Smooth muscle cell (in vitro differentiated cells): ENCODE data around the gene GPC3. TPM values are rescaled to one million over a fixed set of nuclear protein-coding genes. Genes with fewer than 3 reads are reported as not detected.

Experiments
- DNase-seq: peaks from one replicate; lab custom pipeline; 2025; ENCODE audit not compliant: unreplicated experiment; lab: John Stamatoyannopoulos, UW
- H2AFZ ChIP-seq: fragments of 200-600 bp; sonication (generic); 2 replicates; pipeline ENCODE4 v1.6.0; 2016; ENCODE audit warnings: antibody characterized with exemption, low read depth, mild to moderate bottlenecking
- H3F3A ChIP-seq: fragments of 200-600 bp; sonication (generic); 2 replicates; pipeline ENCODE4 v1.6.0; 2017; ENCODE audit warnings: antibody characterized with exemption, low read depth
- H3K27ac ChIP-seq: fragments of 200-600 bp; sonication (generic); 2 replicates; pipeline ENCODE4 v1.5.1; 2016; ENCODE audit warnings: low read depth, mild to moderate bottlenecking
- H3K27me3 ChIP-seq: fragments of 200-600 bp; sonication (generic); 2 replicates; pipeline ENCODE4 v1.6.1; 2016; ENCODE audit warnings: low read depth, mild to moderate bottlenecking
- H3K36me3 ChIP-seq: fragments of 200-600 bp; sonication (generic); 2 replicates; pipeline ENCODE4 v1.5.1; 2016; ENCODE audit warnings: low read depth
- H3K4me1 ChIP-seq: fragments of 200-600 bp; sonication (generic); 2 replicates; pipeline ENCODE4 v1.5.1; 2016; ENCODE audit warnings: low read depth
- H3K4me2 ChIP-seq: fragments of 200-600 bp; sonication (generic); 2 replicates; pipeline ENCODE4 v1.6.0; 2016; ENCODE audit warnings: mild to moderate bottlenecking
- H3K4me3 ChIP-seq: fragments of 200-600 bp; sonication (generic); 2 replicates; pipeline ENCODE4 v1.5.1; 2016; ENCODE audit warnings: mild to moderate bottlenecking
- H3K79me2 ChIP-seq: fragments of 200-600 bp; sonication (generic); 2 replicates; pipeline ENCODE4 v1.6.0; 2016; ENCODE audit warnings: low read depth, mild to moderate bottlenecking
- H3K9ac ChIP-seq: fragments of 200-600 bp; sonication (generic); 2 replicates; pipeline ENCODE4 v1.6.0; 2016; ENCODE audit warnings: low read depth
- H3K9me3 ChIP-seq: fragments of 200-600 bp; sonication (generic); replicated peaks from 2 replicates; pipeline ENCODE4 v1.5.1; 2016; ENCODE audit warnings: low read depth
- H4K20me1 ChIP-seq: fragments of 200-600 bp; sonication (generic); 2 replicates; pipeline ENCODE4 v1.6.0; 2016; ENCODE audit warnings: low read depth
- CTCF ChIP-seq: fragments of 200-600 bp; sonication (generic); IDR thresholded peaks from 2 replicates; pipeline ENCODE4 v1.5.1; 2017; ENCODE audit warnings: borderline replicate concordance, mild to moderate bottlenecking, antibody characterized with exemption; ENCODE audit not compliant: insufficient read depth, poor library complexity, severe bottlenecking
- WGBS: methylation state at CpG from one replicate; pipeline ENCODE4 v1.1.7; 2016; ENCODE audit warnings: low lambda C conversion rate; 5-methylcytosine and 5-hydroxymethylcytosine counted together
- polyA plus RNA-seq: library from polyadenylated mRNA; unstranded; fragments of >200 nt; fragmentation: Nextera tagmentation; extraction: Ambion mirVana; gene quantifications from 2 replicates; pipeline ENCODE4 v1.2.1, GENCODE V29; 2016
- total RNA-seq: library from RNA; depleted of rRNA; stranded (reverse); fragments of >200 nt; gene quantifications from 2 replicates; pipeline ENCODE4 v1.2.3, GENCODE V29; 2014

The GPC3 gene
- total and polyA plus RNA-seq, 2 experiments from 2014 or later, result 120 to 191 TPM

DNA sequence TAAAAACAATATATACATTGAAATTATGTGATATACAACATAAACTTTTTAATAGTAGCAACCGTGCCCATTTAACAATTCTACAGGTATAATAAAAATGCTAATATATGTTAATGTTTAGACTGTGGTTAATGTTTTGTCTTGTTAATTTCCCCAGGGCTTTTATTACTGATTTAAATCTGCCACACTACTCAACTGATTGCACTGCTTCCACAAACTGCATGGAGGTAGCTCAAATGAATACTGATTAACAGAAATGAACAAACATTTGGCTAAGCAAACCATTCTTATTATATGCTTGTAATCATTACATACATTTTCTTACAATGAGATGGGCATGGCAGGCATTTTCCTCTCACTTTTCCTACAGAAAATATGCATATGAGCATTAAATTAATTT, 275.9 kb downstream of the GPC3 start:
- Histone ChIP-seq H3K4me1 (no peaks in the 10 kb centered on the region), H3K79me2 (no peaks in the 10 kb centered on the region), H3K36me3 (no peaks in the 10 kb centered on the region), H3K9ac (no peak overlapping the region), H3K4me2 (no peak overlapping the region), H3F3A (no peaks in the 10 kb centered on the region), H4K20me1 (no peaks in the 10 kb centered on the region), H3K27me3 (no peaks in the 10 kb centered on the region), H3K27ac (no peak overlapping the region), H2AFZ (no peak overlapping the region), H3K4me3 (no peak overlapping the region), H3K9me3 (no peaks in the 10 kb centered on the region)
- no peak for DNase-seq
- 43% methylated on average over 1 of the region's 1 CpG for WGBS
- TF ChIP-seq CTCF, result no peak

GRCh38 chrX:133706890-133707289, 278.5 kb downstream of the GPC3 start:
- H3K27me3 ChIP-seq, result no peaks in the 10 kb centered on the region
- 82% methylated on average over 1 of the region's 1 CpG for WGBS
- DNase-seq, result no peak
- H2AFZ ChIP-seq, result no peak overlapping the region
- H3K9me3 ChIP-seq, result no peaks in the 10 kb centered on the region
- no peaks in the 10 kb centered on the region for H3F3A ChIP-seq
- no peak overlapping the region for H3K4me3 ChIP-seq
- H3K36me3 ChIP-seq, result no peaks in the 10 kb centered on the region
- TF ChIP-seq CTCF, result no peak
- no peaks in the 10 kb centered on the region for H4K20me1 ChIP-seq
- H3K4me2 ChIP-seq, result no peak overlapping the region
- no peak overlapping the region for H3K9ac ChIP-seq
- H3K4me1 ChIP-seq, result no peaks in the 10 kb centered on the region
- no peak overlapping the region for H3K27ac ChIP-seq
- H3K79me2 ChIP-seq, result no peaks in the 10 kb centered on the region

DNA sequence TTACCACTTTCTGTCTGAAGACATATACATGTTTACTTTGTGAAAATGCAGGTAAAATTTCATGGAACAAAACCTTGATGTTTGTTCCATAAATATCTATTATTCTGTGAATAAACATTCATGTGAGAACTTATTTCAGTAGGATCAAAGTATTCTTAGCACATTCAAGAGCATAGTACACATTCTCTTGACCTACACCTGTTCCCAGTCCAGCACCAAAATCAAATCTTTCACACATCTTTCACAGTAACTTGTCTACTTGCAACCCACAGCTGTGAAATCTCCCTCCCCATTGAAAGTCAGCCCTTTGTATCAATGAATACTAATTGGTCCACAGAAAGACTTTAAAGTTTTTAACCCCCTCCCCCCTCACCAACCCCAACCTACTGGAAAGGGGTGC, 283.2 kb downstream of the GPC3 start:
- no peaks in the 10 kb centered on the region for H3K36me3 ChIP-seq
- H3K27me3 ChIP-seq, result no peaks in the 10 kb centered on the region
- no peaks in the 10 kb centered on the region for H3F3A ChIP-seq
- no peak overlapping the region for H3K4me3 ChIP-seq
- no peak overlapping the region for H3K9ac ChIP-seq
- H3K27ac ChIP-seq, result no peak overlapping the region
- H3K4me1 ChIP-seq, result no peaks in the 10 kb centered on the region
- H2AFZ ChIP-seq, result no peak overlapping the region
- TF ChIP-seq CTCF, result no peak
- H3K79me2 ChIP-seq, result no peaks in the 10 kb centered on the region
- no peaks in the 10 kb centered on the region for H4K20me1 ChIP-seq
- no peak for DNase-seq
- H3K4me2 ChIP-seq, result no peak overlapping the region
- H3K9me3 ChIP-seq, result no peaks in the 10 kb centered on the region

GRCh38 chrX:133699023-133699728, 286.2 kb downstream of the GPC3 start:
- Histone ChIP-seq H3K36me3 (no peaks in the 10 kb centered on the region), H3K79me2 (no peaks in the 10 kb centered on the region), H3F3A (no peaks in the 10 kb centered on the region), H4K20me1 (no peaks in the 10 kb centered on the region), H3K27ac (no peak overlapping the region), H3K9ac (no peak overlapping the region), H3K4me1 (no peaks in the 10 kb centered on the region), H3K27me3 (no peaks in the 10 kb centered on the region), H2AFZ (no peak overlapping the region), H3K4me3 (no peak overlapping the region), H3K4me2 (no peak overlapping the region), H3K9me3 (no peaks in the 10 kb centered on the region)
- no peak for TF ChIP-seq CTCF
- DNase-seq, result no peak
- WGBS, result 65% methylated on average over 7 of the region's 7 CpGs
